ENCODE measurements around the gene RNASE1. TPM values are rescaled to one million over a fixed set of nuclear protein-coding genes. Genes with fewer than 3 reads are reported as not detected.

Gene RNASE1
- total and polyA plus RNA-seq, 2 experiments from 2014 or later: 0.56 to 1.7 TPM

GRCh38 chr14:20790464-20791116, 12.1 kb downstream of the RNASE1 start (continued):
- TF ChIP-seq REST (IDR thresholded peaks at IDR 0.05; ENCODE audit: unreplicated experiment): no peak
- TF ChIP-seq ETS1 (IDR thresholded peaks at IDR 0.05): no peak
- no peak for TF ChIP-seq NANOG (IDR thresholded peaks at IDR 0.05; ENCODE audit: borderline replicate concordance)
- TF ChIP-seq STAT1 (IDR thresholded peaks at IDR 0.05; ENCODE audit: unreplicated experiment): no peak
- no peak for TF ChIP-seq CREB1 (CRISPR knock-in tag; IDR thresholded peaks at IDR 0.05; ENCODE audit: low read depth)

GRCh38 chr14:20789230-20789813, 13.3 kb downstream of the RNASE1 start:
- no peak overlapping the region; the same call in 1 of the 2 replicates for H2AFZ ChIP-seq
- Mint-ChIP-seq H3K4me1 (peaks cover 24% of the 10 kb centered on the region), H3K36me3 (ENCODE audit: low read depth) (no peaks in the 10 kb centered on the region), H3K27me3 (ENCODE audit: insufficient read depth, low read depth, poor library complexity) (peaks cover 4% of the 10 kb centered on the region), H3K4me3 (no peak overlapping the region), H3K27ac (no peak overlapping the region), H3K9me3 (no peaks in the 10 kb centered on the region; the same call in 2 of the 3 replicates)
- no peak overlapping the region for H3K27ac ChIP-seq (ENCODE audit: low read depth)
- no peaks in the 10 kb centered on the region for H3K27me3 ChIP-seq (ENCODE audit: insufficient read depth)
- H3K9me2 ChIP-seq (ENCODE audit: insufficient read depth): no peaks in the 10 kb centered on the region
- no peak overlapping the region for H3K4me2 ChIP-seq
- peaks cover 4% of the 10 kb centered on the region for H3K4me1 ChIP-seq (ENCODE audit: insufficient read depth)
- no peaks in the 10 kb centered on the region for H3K36me3 ChIP-seq (ENCODE audit: insufficient read depth)
- ATAC-seq (no peak), DNase-seq (ENCODE audit: low spot score) (no peak)
- no peak overlapping the region for H3K4me3 ChIP-seq
- H4K20me1 ChIP-seq (replicated peaks; ENCODE audit: insufficient read depth): no peaks in the 10 kb centered on the region
- H3K79me2 ChIP-seq (replicated peaks; ENCODE audit: insufficient read depth): no peaks in the 10 kb centered on the region
- H3F3A ChIP-seq (replicated peaks; ENCODE audit: low read depth): no peaks in the 10 kb centered on the region
- TF ChIP-seq NANOG (IDR thresholded peaks at IDR 0.05; ENCODE audit: borderline replicate concordance) (no peak), STAT1 (IDR thresholded peaks at IDR 0.05; ENCODE audit: unreplicated experiment) (no peak), ZNF114 (CRISPR knock-in tag; IDR thresholded peaks at IDR 0.05) (no peak), POLR2AphosphoS5 (IDR thresholded peaks at IDR 0.05; ENCODE audit: low read depth) (no peak), REST (IDR thresholded peaks at IDR 0.05; ENCODE audit: unreplicated experiment) (no peak), ZNF462 (CRISPR knock-in tag; IDR thresholded peaks at IDR 0.05) (no peak)
